ENCODE results near the gene NNMT. TPM values are rescaled to one million over a fixed set of nuclear protein-coding genes. Genes with fewer than 3 reads are reported as not detected.
"Not testable (repeated sequence)": the region's sequence is repeated elsewhere in the genome, so short reads cannot be mapped to it uniquely, and the experiment has no call there.

The NNMT gene
- total RNA-seq, 1 donor from 2014 or later, result not detected

DNA sequence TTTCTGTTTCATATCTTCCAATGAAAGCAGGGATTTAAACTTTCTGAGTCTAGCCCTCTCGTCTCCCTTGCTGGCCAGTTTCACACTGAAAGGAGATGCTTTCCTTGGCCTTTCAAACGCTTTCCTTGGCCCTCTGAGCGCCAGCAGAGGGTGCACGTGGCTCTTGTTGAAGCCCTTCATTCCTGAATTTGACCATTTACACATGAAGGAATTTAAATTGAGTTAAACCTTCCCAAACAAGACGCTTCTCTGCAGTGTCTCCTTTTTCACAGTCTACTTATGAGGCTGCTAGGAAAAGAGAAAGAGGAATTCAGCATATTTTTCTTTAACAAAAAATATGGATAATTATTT lies 21.6 kb downstream of the NNMT start:
- H3K36me3 Mint-ChIP-seq (ENCODE audit: low read depth), result no peaks in the 10 kb centered on the region
- no peaks in the 10 kb centered on the region for H3K27me3 Mint-ChIP-seq
- H3K4me3 Mint-ChIP-seq, result no peak overlapping the region
- intact Hi-C loops (cut with micrococcal nuclease), result no loop called here
- no peaks in the 10 kb centered on the region for H3K9me3 Mint-ChIP-seq
- DNase-seq, result no peak
- H3K4me1 Mint-ChIP-seq, result peaks cover 33% of the 10 kb centered on the region
- peak overlapping the region; percentile 15 for H3K27ac Mint-ChIP-seq

DNA sequence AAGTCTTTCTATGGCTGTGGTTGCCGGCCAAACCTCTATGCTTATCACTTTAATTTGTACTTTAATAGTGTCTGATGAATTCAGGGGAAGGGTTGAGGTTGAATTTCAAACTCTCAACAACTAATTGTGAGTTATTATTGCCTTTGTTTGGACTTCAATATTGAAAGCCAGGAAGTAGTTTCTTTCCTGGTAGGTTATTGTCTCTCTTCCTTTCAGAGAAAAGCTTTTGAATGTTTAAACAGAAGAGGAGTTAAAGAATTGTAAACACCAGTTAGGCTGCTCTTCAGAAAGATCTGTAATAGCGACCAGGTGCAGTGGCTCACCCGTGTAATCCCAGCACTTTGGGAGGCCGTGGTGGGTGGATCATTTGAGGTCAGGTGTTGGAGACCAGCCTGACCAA lies 22.2 kb downstream of the NNMT start:
- Mint-ChIP-seq H3K4me1 (peaks cover 33% of the 10 kb centered on the region), H3K9me3 (no peaks in the 10 kb centered on the region), H3K27ac (no peak overlapping the region), H3K4me3 (peak overlapping the region; percentile 40), H3K36me3 (ENCODE audit: low read depth) (no peaks in the 10 kb centered on the region), H3K27me3 (no peaks in the 10 kb centered on the region)
- intact Hi-C loops (cut with micrococcal nuclease), result no loop called here
- no peak for DNase-seq

DNA sequence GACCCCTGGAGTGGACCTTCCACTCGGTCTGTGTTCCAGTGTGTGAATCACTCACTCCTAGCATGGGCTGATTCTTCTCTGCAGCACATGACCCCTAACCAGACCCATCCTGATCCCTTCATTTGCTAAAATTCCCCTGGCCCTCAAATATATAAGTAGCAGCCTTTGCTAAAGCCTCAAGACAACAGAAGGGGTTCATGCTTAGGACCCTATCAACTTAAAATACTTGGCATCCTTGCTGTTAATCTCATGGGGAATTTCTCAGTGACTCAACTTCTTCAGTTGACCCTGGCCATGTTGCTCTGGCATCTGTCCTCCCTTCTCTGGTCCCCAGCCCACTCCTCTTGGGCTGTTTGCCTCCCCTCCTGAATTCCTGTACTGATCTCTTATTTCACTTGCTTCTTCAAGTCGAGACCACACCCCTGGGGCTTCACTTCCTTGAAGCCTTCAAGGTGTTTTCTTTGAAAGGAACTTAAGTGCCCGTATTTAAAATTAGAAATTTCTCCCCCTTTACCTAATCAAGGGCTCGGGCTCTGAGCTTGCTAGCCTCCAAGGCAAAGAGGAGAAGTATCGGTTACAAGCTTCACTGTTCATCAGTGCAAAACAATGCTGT lies 23.6 kb downstream of the NNMT start:
- no peaks in the 10 kb centered on the region for H3K36me3 Mint-ChIP-seq (ENCODE audit: low read depth)
- no peak overlapping the region for H3K27ac Mint-ChIP-seq

GRCh38 chr11:114321621-114322257 lies 25.5 kb downstream of the NNMT start:
- Mint-ChIP-seq H3K9me3 (peaks cover 3% of the 10 kb centered on the region), H3K36me3 (ENCODE audit: low read depth) (no peaks in the 10 kb centered on the region), H3K27me3 (peaks cover under 1% of the 10 kb centered on the region), H3K4me3 (no peak overlapping the region), H3K4me1 (peaks cover 23% of the 10 kb centered on the region), H3K27ac (no peak overlapping the region)
- DNase-seq, result no peak
- intact Hi-C loops (cut with micrococcal nuclease), result no loop called here

More for the DNA sequence above, 23.6 kb downstream of the NNMT start:
- Mint-ChIP-seq H3K9me3 (no peaks in the 10 kb centered on the region), H3K27me3 (no peaks in the 10 kb centered on the region), H3K4me1 (peaks cover 33% of the 10 kb centered on the region), H3K4me3 (peak overlapping the region; percentile 51)
- DNase-seq, result peak; percentile 62
- intact Hi-C loops (cut with micrococcal nuclease), result no loop called here

- intact Hi-C loops (cut with micrococcal nuclease), result no loop called here
- Mint-ChIP-seq H3K27me3 (peaks cover 2% of the 10 kb centered on the region), H3K9me3 (peaks cover 3% of the 10 kb centered on the region), H3K27ac (no peak overlapping the region), H3K4me1 (peaks cover 17% of the 10 kb centered on the region), H3K4me3 (no peak overlapping the region), H3K36me3 (ENCODE audit: low read depth) (no peaks in the 10 kb centered on the region)
- DNase-seq, result no peak
Observed at GRCh38 chr11:114322934-114323333, 26.7 kb downstream of the NNMT start.

- Mint-ChIP-seq H3K4me1 (no peaks in the 10 kb centered on the region), H3K27me3 (peaks cover 4% of the 10 kb centered on the region), H3K9me3 (peaks cover 12% of the 10 kb centered on the region), H3K4me3 (no peak overlapping the region), H3K36me3 (ENCODE audit: low read depth) (no peaks in the 10 kb centered on the region), H3K27ac (no peak overlapping the region)
- intact Hi-C loops (cut with micrococcal nuclease), result no loop called here
- no peak for DNase-seq
Observed at GRCh38 chr11:114326151-114326550, 30.0 kb downstream of the NNMT start.

DNA sequence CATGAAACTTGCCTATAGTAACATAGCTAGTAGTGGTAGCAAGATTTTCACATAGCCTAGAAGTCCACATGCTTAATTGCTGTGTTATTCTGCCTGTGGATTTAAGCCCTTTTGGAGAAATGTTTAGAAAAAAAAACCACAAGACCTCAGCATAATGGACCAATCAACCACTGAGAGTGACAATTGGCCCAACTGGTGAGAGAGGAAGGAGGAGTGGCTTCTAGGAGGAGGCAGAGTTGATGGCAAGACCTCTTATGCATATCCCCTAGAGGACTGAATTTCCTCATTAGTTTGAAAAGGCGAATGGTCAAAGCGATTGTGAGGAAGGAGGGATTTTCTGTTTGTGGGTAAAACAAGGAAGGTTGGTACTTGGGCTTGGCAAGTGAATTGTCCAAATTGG lies 30.6 kb downstream of the NNMT start:
- intact Hi-C loops (cut with micrococcal nuclease), result no loop called here

DNA sequence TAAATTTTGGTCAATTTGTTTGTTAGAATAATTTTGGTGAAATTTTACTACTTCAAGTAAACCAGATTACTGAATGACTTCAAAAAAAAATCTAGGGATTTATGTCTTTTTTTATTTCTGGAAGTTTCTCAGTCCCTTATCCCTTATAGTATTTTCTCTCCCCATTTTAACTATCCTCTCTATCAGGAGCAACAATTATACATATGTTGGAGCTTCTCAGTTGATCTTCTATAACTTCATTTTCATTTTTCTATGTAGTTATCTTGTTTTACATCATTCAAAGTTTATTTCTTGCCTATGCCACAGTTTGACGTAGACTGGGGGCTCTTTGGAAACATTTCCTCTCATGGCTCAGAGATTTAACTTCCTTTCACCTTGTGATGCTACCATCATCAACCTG lies 34.2 kb downstream of the NNMT start:
- intact Hi-C loops (cut with micrococcal nuclease), result no loop called here
- H3K27me3 Mint-ChIP-seq, result peaks cover 17% of the 10 kb centered on the region
- peaks cover 3% of the 10 kb centered on the region for H3K4me1 Mint-ChIP-seq

More for the DNA sequence above, 30.6 kb downstream of the NNMT start:
- H3K27ac Mint-ChIP-seq, result no peak overlapping the region
- no peaks in the 10 kb centered on the region for H3K36me3 Mint-ChIP-seq (ENCODE audit: low read depth)
- no peaks in the 10 kb centered on the region for H3K4me1 Mint-ChIP-seq
- DNase-seq, result no peak
- peaks cover 12% of the 10 kb centered on the region for H3K9me3 Mint-ChIP-seq
- no peak overlapping the region for H3K4me3 Mint-ChIP-seq
- peaks cover 4% of the 10 kb centered on the region for H3K27me3 Mint-ChIP-seq

DNA sequence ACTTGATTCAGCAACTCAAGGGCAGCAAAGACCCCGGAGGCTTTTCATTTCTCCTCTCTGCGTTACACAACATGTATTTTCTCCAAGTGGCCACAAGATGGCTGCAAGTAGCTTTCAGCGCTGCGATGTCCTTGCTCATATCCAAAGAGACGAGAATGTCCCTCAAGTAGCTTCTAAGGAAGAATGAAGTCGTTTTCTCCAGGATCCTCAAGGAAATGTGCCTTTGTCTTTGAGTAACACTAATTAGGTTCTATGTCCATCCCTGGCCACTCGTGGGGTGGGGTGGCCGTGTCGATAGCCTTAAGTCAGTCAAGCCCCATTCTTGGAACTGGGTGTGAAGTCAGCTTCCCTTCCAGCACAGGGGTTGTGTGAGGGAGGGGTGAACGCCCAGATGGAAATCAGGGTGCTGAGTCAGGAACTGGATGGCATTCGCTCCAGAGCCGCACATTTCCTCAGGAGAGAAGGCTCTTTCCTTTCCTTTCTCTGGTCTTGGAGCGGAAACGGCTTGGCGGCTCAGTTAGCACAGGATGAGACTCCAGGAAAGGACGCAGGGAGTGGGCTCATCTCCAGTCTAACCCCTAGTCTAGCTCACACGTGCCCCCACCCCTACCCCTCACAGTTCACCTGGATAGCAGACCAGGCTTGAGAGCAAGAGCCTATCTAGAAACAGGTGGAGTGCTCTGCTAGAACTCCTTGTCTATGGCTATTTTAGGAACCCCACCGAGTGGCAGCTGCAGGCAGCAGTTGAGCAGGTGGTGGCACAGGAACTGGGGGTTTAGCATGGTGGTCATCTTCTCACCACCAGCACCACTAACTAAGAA lies 44.3 kb downstream of the NNMT start:
- Mint-ChIP-seq H3K36me3 (ENCODE audit: low read depth) (no peaks in the 10 kb centered on the region), H3K27me3 (peaks cover 24% of the 10 kb centered on the region), H3K4me3 (peak overlapping the region; percentile 69), H3K9me3 (no peaks in the 10 kb centered on the region), H3K27ac (no peak overlapping the region), H3K4me1 (peaks cover 10% of the 10 kb centered on the region)
- intact Hi-C loops (cut with micrococcal nuclease), result loop anchor here (10.0 kb wide), 1 partner anchor 264 kb away; no protein-coding TSS in a partner anchor
- DNase-seq, result peak; percentile 77

More for the DNA sequence above, 34.2 kb downstream of the NNMT start:
- no peak for DNase-seq
- Mint-ChIP-seq H3K4me3 (no peak overlapping the region), H3K9me3 (peaks cover 19% of the 10 kb centered on the region), H3K27ac (no peak overlapping the region), H3K36me3 (ENCODE audit: low read depth) (no peaks in the 10 kb centered on the region)

DNA sequence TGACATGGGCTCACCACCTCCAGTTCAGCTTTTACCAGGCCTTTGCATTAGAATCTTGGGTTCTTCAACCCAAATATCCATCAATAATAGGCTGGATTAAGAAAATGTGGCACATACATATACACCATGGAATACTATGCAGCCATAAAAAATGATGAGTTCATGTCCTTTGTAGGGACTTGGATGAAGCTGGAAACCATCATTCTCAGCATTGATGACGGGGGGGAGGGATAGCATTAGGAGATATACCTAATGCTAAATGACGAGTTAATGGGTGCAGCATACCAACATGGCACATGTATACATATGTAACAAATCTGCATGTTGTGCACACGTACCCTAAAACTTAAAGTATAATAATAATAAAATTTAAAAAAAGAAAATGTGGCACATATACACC lies 45.5 kb downstream of the NNMT start:
- H3K36me3 Mint-ChIP-seq (ENCODE audit: low read depth); H3K27ac Mint-ChIP-seq; H3K4me1 Mint-ChIP-seq; H3K9me3 Mint-ChIP-seq; H3K4me3 Mint-ChIP-seq; DNase-seq: not testable (repeated sequence)
- peaks cover 17% of the 10 kb centered on the region for H3K27me3 Mint-ChIP-seq
- intact Hi-C loops (cut with micrococcal nuclease), result loop anchor here (10.0 kb wide), 1 partner anchor 263 kb away; no protein-coding TSS in a partner anchor

GRCh38 chr11:114342476-114342875 lies 46.3 kb downstream of the NNMT start:
- H3K9me3 Mint-ChIP-seq, result no peaks in the 10 kb centered on the region
- no peak overlapping the region for H3K4me3 Mint-ChIP-seq
- no peak overlapping the region for H3K27ac Mint-ChIP-seq
- H3K27me3 Mint-ChIP-seq, result peaks cover 12% of the 10 kb centered on the region
- no peaks in the 10 kb centered on the region for H3K36me3 Mint-ChIP-seq (ENCODE audit: low read depth)
- intact Hi-C loops (cut with micrococcal nuclease), result loop anchor here (10.0 kb wide), 1 partner anchor 262 kb away; no protein-coding TSS in a partner anchor
- DNase-seq, result no peak
- H3K4me1 Mint-ChIP-seq, result peaks cover 14% of the 10 kb centered on the region

DNA sequence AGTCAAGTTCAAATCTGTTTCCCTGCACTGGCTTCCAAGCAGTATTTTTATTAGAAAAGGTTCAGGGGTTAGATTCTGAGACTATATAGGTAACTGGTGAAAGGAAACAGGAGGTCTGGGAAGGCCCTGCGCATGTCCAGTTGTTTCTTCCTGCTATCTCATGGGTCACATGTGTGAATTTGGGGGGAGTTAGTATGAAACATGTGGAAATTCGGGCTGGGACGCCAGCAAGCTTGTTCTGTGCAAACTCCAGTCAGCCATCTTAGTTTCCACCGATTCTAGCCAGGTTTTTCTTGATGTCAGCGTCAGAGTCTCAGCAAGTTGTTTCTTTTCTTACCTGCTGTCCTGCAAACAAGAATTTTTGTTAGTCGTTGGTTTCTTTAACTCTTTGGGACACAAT lies 46.8 kb downstream of the NNMT start:
- Mint-ChIP-seq H3K4me3 (no peak overlapping the region), H3K27ac (no peak overlapping the region), H3K27me3 (peaks cover 11% of the 10 kb centered on the region), H3K4me1 (peaks cover 14% of the 10 kb centered on the region), H3K36me3 (ENCODE audit: low read depth) (no peaks in the 10 kb centered on the region), H3K9me3 (no peaks in the 10 kb centered on the region)
- DNase-seq, result no peak
- intact Hi-C loops (cut with micrococcal nuclease), result loop anchor here (10.0 kb wide), 1 partner anchor 262 kb away; no protein-coding TSS in a partner anchor

GRCh38 chr11:114343493-114343892 lies 47.3 kb downstream of the NNMT start:
- no peak for DNase-seq
- Mint-ChIP-seq H3K4me1 (peaks cover 15% of the 10 kb centered on the region), H3K9me3 (no peaks in the 10 kb centered on the region), H3K36me3 (ENCODE audit: low read depth) (no peaks in the 10 kb centered on the region), H3K27ac (no peak overlapping the region), H3K4me3 (no peak overlapping the region), H3K27me3 (peaks cover 10% of the 10 kb centered on the region)
- intact Hi-C loops (cut with micrococcal nuclease), result loop anchor here (10.0 kb wide), 1 partner anchor 261 kb away; no protein-coding TSS in a partner anchor

DNA sequence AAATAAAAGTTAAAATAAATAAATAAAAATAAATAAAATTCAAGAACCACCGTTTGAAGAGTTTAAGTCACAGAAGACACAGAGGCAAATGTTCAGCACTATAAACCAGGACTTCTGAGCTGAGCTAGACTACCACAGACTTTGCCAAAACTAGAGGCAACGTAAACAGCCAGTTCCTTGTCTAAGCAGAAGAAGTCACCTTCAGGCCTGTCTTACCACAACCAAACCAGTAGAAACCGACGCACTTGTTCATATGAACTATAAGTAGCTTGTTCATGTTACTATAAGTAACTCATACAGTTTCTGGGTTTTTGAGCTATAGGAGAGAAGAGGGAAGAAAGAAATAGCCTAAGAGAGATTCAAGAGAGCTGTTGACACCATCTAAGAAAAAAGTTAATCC lies 48.3 kb downstream of the NNMT start:
- Mint-ChIP-seq H3K36me3 (ENCODE audit: low read depth) (no peaks in the 10 kb centered on the region), H3K4me1 (peaks cover 15% of the 10 kb centered on the region), H3K9me3 (no peaks in the 10 kb centered on the region), H3K4me3 (no peak overlapping the region), H3K27me3 (no peaks in the 10 kb centered on the region), H3K27ac (no peak overlapping the region)
- intact Hi-C loops (cut with micrococcal nuclease), result loop anchor here (10.0 kb wide), 1 partner anchor 260 kb away; no protein-coding TSS in a partner anchor
- no peak for DNase-seq
